IMR-90 (cell line): Measurements from ENCODE around the gene NEURL1B. TPM values are rescaled to one million over a fixed set of nuclear protein-coding genes. Genes with fewer than 3 reads are reported as not detected.

ENCODE experiments used
- ATAC-seq: fragments of 200-7000 bp; cut with Tn5 transposase; 2 replicates; pipeline ENCODE4 v1.9.1; 2020; ENCODE audit warnings: low read depth, mild to moderate bottlenecking, moderate library complexity
- BruUV-seq: library from RNA; stranded (reverse); fragments of 400-500 nt; replicated peaks from 2 replicates; lab custom pipeline; 2021; lab: Mats Ljungman, UMichigan
- CTCF ChIA-PET: fragments of 300-600 bp; formaldehyde crosslinking; extraction: SDS; loops from one replicate; lab custom pipeline; 2021; ENCODE audit warnings: antibody characterized with exemption; lab: Yijun Ruan, JAX
- POLR2A ChIA-PET: fragments of 300-600 bp; sonication (Branson Sonifier 250); formaldehyde crosslinking; loops from one replicate; lab custom pipeline; 2022; ENCODE audit warnings: antibody characterized with exemption; ENCODE audit not compliant: unreplicated experiment; lab: Charles Lee
- DNase-seq: peaks from one replicate; pipeline ENCODE4 v3.0.0; 2013
- H2AFZ ChIP-seq: replicated peaks from 2 replicates; pipeline ENCODE3; 2013; ENCODE audit warnings: low read length, mild to moderate bottlenecking; ENCODE audit not compliant: poor library complexity
- H2AK5ac ChIP-seq: 2 replicates; pipeline ENCODE4 v1.6.1; 2013; ENCODE audit warnings: low read depth, low read length, inconsistent platforms
- H2AK9ac ChIP-seq: replicated peaks from 2 replicates; pipeline ENCODE3; 2013; ENCODE audit warnings: mild to moderate bottlenecking, low read depth, low read length, moderate library complexity; ENCODE audit not compliant: poor library complexity
- H2BK120ac ChIP-seq: 2 replicates; pipeline ENCODE4 v1.6.1; 2013; ENCODE audit warnings: low read depth, low read length, inconsistent platforms
- H2BK15ac ChIP-seq: 3 replicates; pipeline ENCODE4 v1.6.1; 2013; ENCODE audit warnings: low read depth, low read length, inconsistent platforms
- H2BK20ac ChIP-seq: 2 replicates; pipeline ENCODE4 v1.6.1; 2013; ENCODE audit warnings: low read depth, mild to moderate bottlenecking, inconsistent platforms, low read length, moderate library complexity
- H2BK5ac ChIP-seq: 2 replicates; pipeline ENCODE4 v1.6.1; 2013; ENCODE audit warnings: mild to moderate bottlenecking, low read depth, low read length, inconsistent platforms; ENCODE audit not compliant: poor library complexity, severe bottlenecking
- H3K14ac ChIP-seq: replicated peaks from 2 replicates; pipeline ENCODE4 v1.6.1; 2013; ENCODE audit warnings: low read depth, low read length, inconsistent platforms
- H3K18ac ChIP-seq: 2 replicates; pipeline ENCODE4 v1.6.1; 2013; ENCODE audit warnings: low read depth, low read length, control low read depth
- H3K23ac ChIP-seq: 2 replicates; pipeline ENCODE4 v1.6.1; 2013; ENCODE audit warnings: low read depth, low read length, inconsistent platforms
- H3K27ac ChIP-seq: 2 replicates; pipeline ENCODE4 v1.5.1; 2013; ENCODE audit warnings: mild to moderate bottlenecking, control low read depth, low read length; ENCODE audit not compliant: insufficient read depth
- H3K27me3 ChIP-seq: 2 replicates; pipeline ENCODE4 v1.6.1; 2013; ENCODE audit warnings: low read length; ENCODE audit not compliant: control insufficient read depth, insufficient read depth
- H3K36me3 ChIP-seq: 2 replicates; pipeline ENCODE4 v1.6.1; 2013; ENCODE audit warnings: low read length, mixed read lengths; ENCODE audit not compliant: control insufficient read depth, insufficient read depth
- H3K4ac ChIP-seq: 2 replicates; pipeline ENCODE4 v1.6.1; 2013; ENCODE audit warnings: low read depth, low read length, inconsistent platforms
- H3K4me1 ChIP-seq: 2 replicates; pipeline ENCODE4 v1.6.1; 2013; ENCODE audit warnings: low read length, mixed read lengths; ENCODE audit not compliant: control insufficient read depth, insufficient read depth
- H3K4me2 ChIP-seq: 2 replicates; pipeline ENCODE4 v1.6.1; 2013; ENCODE audit warnings: low read depth, mild to moderate bottlenecking, control low read depth, low read length, moderate library complexity
- H3K4me3 ChIP-seq: 2 replicates; pipeline ENCODE4 v1.5.1; 2013; ENCODE audit warnings: low read depth, mild to moderate bottlenecking, control low read depth, low read length, moderate library complexity; ENCODE audit not compliant: insufficient read depth
- H3K56ac ChIP-seq: 2 replicates; pipeline ENCODE4 v1.6.1; 2013; ENCODE audit warnings: low read length, inconsistent platforms; ENCODE audit not compliant: insufficient read depth; ENCODE audit errors: extremely low read depth
- H3K79me1 ChIP-seq, 2 experiments: 2 replicates each; pipeline ENCODE4 v1.6.1; 2013; ENCODE audit warnings: low read length in 2 of 2, inconsistent platforms in 1 of 2, low read depth in 1 of 2
- H3K9ac ChIP-seq: 2 replicates; pipeline ENCODE4 v1.6.1; 2013; ENCODE audit warnings: low read depth, low read length, control low read depth
- H3K9me1 ChIP-seq: 2 replicates; pipeline ENCODE4 v1.6.1; 2013; ENCODE audit warnings: low read length, inconsistent platforms; ENCODE audit not compliant: insufficient read depth
- H3K9me3 ChIP-seq: 2 replicates; pipeline ENCODE4 v1.6.1; 2013; ENCODE audit warnings: low read length; ENCODE audit not compliant: control insufficient read depth, insufficient read depth
- H4K20me1 ChIP-seq: 2 replicates; pipeline ENCODE4 v1.6.1; 2013; ENCODE audit warnings: low read length, inconsistent platforms; ENCODE audit not compliant: insufficient read depth
- H4K5ac ChIP-seq: 2 replicates; pipeline ENCODE4 v1.6.1; 2013; ENCODE audit warnings: mild to moderate bottlenecking, low read depth, low read length, control low read depth
- H4K8ac ChIP-seq, 2 experiments: 2 replicates each; pipeline ENCODE4 v1.6.1; 2013; ENCODE audit warnings: low read depth in 2 of 2, low read length in 2 of 2, control low read depth in 1 of 2, inconsistent platforms in 1 of 2
- H4K91ac ChIP-seq: 2 replicates; pipeline ENCODE4 v1.6.1; 2013; ENCODE audit warnings: low read depth, low read length, inconsistent platforms; ENCODE audit not compliant: insufficient read depth
- CEBPB ChIP-seq: IDR thresholded peaks from 2 replicates; pipeline ENCODE4 v1.6.1; 2012; ENCODE audit warnings: low read depth, low read length, improper control_type of control experiment
- MAFK ChIP-seq: IDR thresholded peaks from 2 replicates; pipeline ENCODE4 v1.6.1; 2012; ENCODE audit warnings: low read depth, low read length, improper control_type of control experiment
- MAZ ChIP-seq: IDR thresholded peaks from 2 replicates; pipeline ENCODE4 v1.6.1; 2012; ENCODE audit warnings: low read depth, mild to moderate bottlenecking, low read length, improper control_type of control experiment, moderate library complexity, borderline replicate concordance
- MXI1 ChIP-seq: IDR thresholded peaks from 2 replicates; pipeline ENCODE4 v1.6.1; 2012; ENCODE audit warnings: low read depth, mild to moderate bottlenecking, low read length, moderate library complexity, borderline replicate concordance
- NFE2L2 ChIP-seq: fragments of 150-350 bp; IDR thresholded peaks from 2 replicates; pipeline ENCODE4 v1.6.1; 2016; ENCODE audit warnings: low read depth, mild to moderate bottlenecking, low read length
- RAD21 ChIP-seq: IDR thresholded peaks from 2 replicates; pipeline ENCODE4 v1.6.1; 2012; ENCODE audit warnings: low read length, improper control_type of control experiment
- RCOR1 ChIP-seq: IDR thresholded peaks from 2 replicates; pipeline ENCODE4 v1.6.1; 2012; ENCODE audit warnings: mild to moderate bottlenecking, low read length, improper control_type of control experiment; ENCODE audit not compliant: insufficient replicate concordance
- RFX5 ChIP-seq: IDR thresholded peaks from 2 replicates; pipeline ENCODE4 v1.8.0; 2012; ENCODE audit warnings: low read depth, mild to moderate bottlenecking, low read length, moderate library complexity
- WGBS, 2 experiments: methylation state at CpG; one replicate each; pipeline versions ENCODE4 v1.1.5 to v1.1.7; 2013; ENCODE audit warnings: missing lambda C conversion rate in 2 of 2; ENCODE audit not compliant: insufficient read length in 1 of 2; ENCODE audit errors: extremely low coverage in 2 of 2; 5-methylcytosine and 5-hydroxymethylcytosine counted together
- dilution Hi-C: fragments of 300-500 bp; cut with HindIII; formaldehyde crosslinking; loops from one replicate; pipeline ENCODE4 v1.14.3; 2018; ENCODE audit warnings: low sequenced_read_pairs; ENCODE audit not compliant: unreplicated experiment
- in situ Hi-C: fragments of 300-500 bp; cut with MboI; formaldehyde crosslinking; loops from 3 replicates; pipeline ENCODE4 v1.14.3; 2019; ENCODE audit warnings: low sequenced_read_pairs, inconsistent platforms, mixed read lengths
- intact Hi-C: fragments of 100-400 bp; cut with micrococcal nuclease; formaldehyde crosslinking; loops from 2 replicates; pipeline ENCODE4 v1.10.0; 2022
- polyA plus RNA-seq, 3 experiments: library from polyadenylated mRNA; depleted of rRNA; stranded (reverse); fragments of >200 nt; gene quantifications; 2 replicates each; pipeline ENCODE4 v1.2.3, GENCODE V29; 2012; ENCODE audit warnings: low replicate concordance in 1 of 3
- total RNA-seq: library from RNA; depleted of rRNA; stranded (reverse); fragments of >200 nt; gene quantifications from 2 replicates; pipeline ENCODE4 v1.2.3, GENCODE V29; 2012
- TF ChIP-seq, protein P1 (sequence below): conservative IDR thresholded peaks from 2 replicates; pipeline ENCODE4 v1.5.1; 2012; ENCODE audit warnings: mild to moderate bottlenecking, low read depth, low read length, improper control_type of control experiment
- TF ChIP-seq, protein P2 (sequence below): fragments of 150-350 bp; IDR thresholded peaks from 2 replicates; pipeline ENCODE4 v1.6.1; 2017; ENCODE audit warnings: mild to moderate bottlenecking, antibody characterized with exemption, low read length, low read depth

Gene NEURL1B
- total and polyA plus RNA-seq, 2 of the 4 experiments (the other 2 are of a cell fraction), result 1.8 to 2.8 TPM

DNA sequence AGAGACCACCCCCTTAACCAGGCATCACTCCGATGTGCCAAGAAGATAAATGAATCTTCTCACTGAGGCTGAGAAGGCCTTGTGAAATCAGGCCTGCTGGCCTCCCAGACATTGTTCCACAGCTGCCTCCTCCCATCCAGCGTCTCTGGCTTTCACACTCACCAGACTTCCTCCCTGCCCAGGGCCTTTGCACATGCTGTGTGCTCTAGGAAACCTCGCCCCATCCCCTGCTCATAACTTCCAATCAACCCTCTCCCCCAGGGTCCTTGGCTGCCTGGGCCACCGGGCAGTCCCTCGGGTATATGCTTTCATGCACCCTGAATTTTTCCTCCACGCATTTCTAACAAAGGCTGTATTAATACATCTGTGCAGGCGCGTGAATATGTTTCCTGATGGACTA is 71.5 kb downstream of the NEURL1B start:
- no peak overlapping the region for H4K8ac ChIP-seq
- H4K5ac ChIP-seq, result no peak overlapping the region
- H3K27me3 ChIP-seq, result no peaks in the 10 kb centered on the region
- no peak overlapping the region for H2AK9ac ChIP-seq
- H3K79me1 ChIP-seq, result peaks cover 0 to 5% of the 10 kb centered on the region in 2 experiments; a peak in 2 of 4 replicates
- no peak overlapping the region for H3K9ac ChIP-seq
- ChIA-PET POLR2A (no interaction called here), CTCF (no interaction called here)
- no peak overlapping the region for H3K4ac ChIP-seq
- H3K36me3 ChIP-seq, result no peaks in the 10 kb centered on the region
- in situ Hi-C loops, result loop anchor here (25.0 kb wide), 1 partner anchor 875 kb away; no protein-coding TSS in a partner anchor
- ATAC-seq (no peak), DNase-seq (no peak)
- no peak overlapping the region for H2BK120ac ChIP-seq
- H2AK5ac ChIP-seq, result no peak overlapping the region; the same call in 1 of the 2 replicates
- peaks cover 4% of the 10 kb centered on the region; the same call in 1 of the 2 replicates for H3K9me1 ChIP-seq
- H3K27ac ChIP-seq, result no peak overlapping the region
- peaks cover 6% of the 10 kb centered on the region for H3K4me1 ChIP-seq
- no peak overlapping the region for H4K91ac ChIP-seq
- no peak overlapping the region for H2BK15ac ChIP-seq
- H4K20me1 ChIP-seq, result no peaks in the 10 kb centered on the region
- dilution Hi-C loops, result no loop called here
- TF ChIP-seq CEBPB (no peak), MAZ (no peak), RAD21 (no peak), RCOR1 (no peak), RFX5 (no peak), MAFK (no peak), NFE2L2 (no peak), MXI1 (no peak)
- TF ChIP-seq, protein P1, sequence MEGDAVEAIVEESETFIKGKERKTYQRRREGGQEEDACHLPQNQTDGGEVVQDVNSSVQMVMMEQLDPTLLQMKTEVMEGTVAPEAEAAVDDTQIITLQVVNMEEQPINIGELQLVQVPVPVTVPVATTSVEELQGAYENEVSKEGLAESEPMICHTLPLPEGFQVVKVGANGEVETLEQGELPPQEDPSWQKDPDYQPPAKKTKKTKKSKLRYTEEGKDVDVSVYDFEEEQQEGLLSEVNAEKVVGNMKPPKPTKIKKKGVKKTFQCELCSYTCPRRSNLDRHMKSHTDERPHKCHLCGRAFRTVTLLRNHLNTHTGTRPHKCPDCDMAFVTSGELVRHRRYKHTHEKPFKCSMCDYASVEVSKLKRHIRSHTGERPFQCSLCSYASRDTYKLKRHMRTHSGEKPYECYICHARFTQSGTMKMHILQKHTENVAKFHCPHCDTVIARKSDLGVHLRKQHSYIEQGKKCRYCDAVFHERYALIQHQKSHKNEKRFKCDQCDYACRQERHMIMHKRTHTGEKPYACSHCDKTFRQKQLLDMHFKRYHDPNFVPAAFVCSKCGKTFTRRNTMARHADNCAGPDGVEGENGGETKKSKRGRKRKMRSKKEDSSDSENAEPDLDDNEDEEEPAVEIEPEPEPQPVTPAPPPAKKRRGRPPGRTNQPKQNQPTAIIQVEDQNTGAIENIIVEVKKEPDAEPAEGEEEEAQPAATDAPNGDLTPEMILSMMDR, result no peak
- TF ChIP-seq, protein P2, sequence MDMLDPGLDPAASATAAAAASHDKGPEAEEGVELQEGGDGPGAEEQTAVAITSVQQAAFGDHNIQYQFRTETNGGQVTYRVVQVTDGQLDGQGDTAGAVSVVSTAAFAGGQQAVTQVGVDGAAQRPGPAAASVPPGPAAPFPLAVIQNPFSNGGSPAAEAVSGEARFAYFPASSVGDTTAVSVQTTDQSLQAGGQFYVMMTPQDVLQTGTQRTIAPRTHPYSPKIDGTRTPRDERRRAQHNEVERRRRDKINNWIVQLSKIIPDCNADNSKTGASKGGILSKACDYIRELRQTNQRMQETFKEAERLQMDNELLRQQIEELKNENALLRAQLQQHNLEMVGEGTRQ, result no peak
- H3K18ac ChIP-seq, result no peak overlapping the region
- no peak overlapping the region for H3K23ac ChIP-seq
- H2AFZ ChIP-seq, result no peak overlapping the region
- no peak overlapping the region for H2BK5ac ChIP-seq
- H3K56ac ChIP-seq, result no peak overlapping the region
- H3K14ac ChIP-seq, result no peak overlapping the region
- no TSS peak for BruUV-seq
- no peak overlapping the region for H2BK20ac ChIP-seq
- no peak overlapping the region for H3K4me3 ChIP-seq
- no peak overlapping the region for H3K4me2 ChIP-seq
- intact Hi-C loops, result loop anchor here (1.0 to 10.0 kb wide), 4 partner anchors 122 to 345 kb away; partner anchors contain the start of genes CREBRF and ERGIC1
- WGBS, 2 experiments, result 50% methylated on average over 6 of the region's 8 CpGs; no CpG with 5 or more reads in 1 of the 2 experiments
- H3K9me3 ChIP-seq, result no peaks in the 10 kb centered on the region
